ENCODE data around the gene DOCK2.

- TF ChIP-seq CTCF (IDR thresholded peaks at IDR 0.05) (no peak), POLR2A (IDR thresholded peaks at IDR 0.05) (no peak), POLR2AphosphoS5 (IDR thresholded peaks at IDR 0.05) (no peak), EP300 (IDR thresholded peaks at IDR 0.05) (no peak)
Measured at GRCh38 chr5:169762338-169763095, 125.4 kb downstream of the DOCK2 start.
